ENCODE data around the gene CCDC50. TPM values are rescaled to one million over a fixed set of nuclear protein-coding genes. Genes with fewer than 3 reads are reported as not detected.

CCDC50 gene
- total RNA-seq (2014; rRNA removed; shearing (Covaris generic); ENCODE audit: low replicate concordance): not detected in 2 replicates

- no peak for DNase-seq
- Histone ChIP-seq H3K9me3 (ENCODE audit: low read length) (peaks cover 20% of the 10 kb centered on the region), H3K4me1 (ENCODE audit: low read length) (no peaks in the 10 kb centered on the region), H2AFZ (ENCODE audit: low read length) (no peak within 1 kb of the TSS), H3K36me3 (ENCODE audit: insufficient read depth, low read length) (no peaks in the 10 kb centered on the region), H3K9ac (ENCODE audit: low read length) (no peak within 1 kb of the TSS), H3K27ac (ENCODE audit: low read length) (no peak within 1 kb of the TSS), H3K79me2 (ENCODE audit: low read length) (no peaks in the 10 kb centered on the region), H3K27me3 (ENCODE audit: low read length) (no peaks in the 10 kb centered on the region), H4K20me1 (ENCODE audit: insufficient read depth, low read depth, low read length) (no peaks in the 10 kb centered on the region), H3K4me3 (ENCODE audit: low read length) (no peak within 1 kb of the TSS), H3K4me2 (ENCODE audit: low read depth, low read length, poor library complexity, severe bottlenecking) (no peak within 1 kb of the TSS), H3K9me2 (replicated peaks; ENCODE audit: insufficient read depth, low read length) (no peaks in the 10 kb centered on the region)
Measured at GRCh38 chr3:191328962-191329653, at the start of gene CCDC50. TSS of gene CCDC50 (plus strand) at chr3:191329394. CDS start at chr3:191329675, 281 bp downstream.

- Histone ChIP-seq H3K9me2 (replicated peaks; ENCODE audit: insufficient read depth, low read length) (no peaks in the 10 kb centered on the region), H3K4me2 (ENCODE audit: low read depth, low read length, poor library complexity, severe bottlenecking) (no peak overlapping the region), H4K20me1 (ENCODE audit: insufficient read depth, low read depth, low read length) (no peaks in the 10 kb centered on the region), H3K79me2 (ENCODE audit: low read length) (no peaks in the 10 kb centered on the region), H3K9me3 (ENCODE audit: low read length) (peaks cover 21% of the 10 kb centered on the region), H2AFZ (ENCODE audit: low read length) (no peak overlapping the region), H3K9ac (ENCODE audit: low read length) (no peak overlapping the region), H3K36me3 (ENCODE audit: insufficient read depth, low read length) (no peaks in the 10 kb centered on the region), H3K4me3 (ENCODE audit: low read length) (no peak overlapping the region), H3K27me3 (ENCODE audit: low read length) (no peaks in the 10 kb centered on the region), H3K4me1 (ENCODE audit: low read length) (no peaks in the 10 kb centered on the region), H3K27ac (ENCODE audit: low read length) (no peak overlapping the region)
- DNase-seq: no peak
Measured at GRCh38 chr3:191280111-191280510, 49.1 kb upstream of the CCDC50 start.

- H3K79me2 ChIP-seq (ENCODE audit: low read length): no peaks in the 10 kb centered on the region
- H2AFZ ChIP-seq (ENCODE audit: low read length): no peak overlapping the region
- H3K4me3 ChIP-seq (ENCODE audit: low read length): no peak overlapping the region
- no peaks in the 10 kb centered on the region for H3K9me2 ChIP-seq (replicated peaks; ENCODE audit: insufficient read depth, low read length)
- no peaks in the 10 kb centered on the region for H3K36me3 ChIP-seq (ENCODE audit: insufficient read depth, low read length)
- H4K20me1 ChIP-seq (ENCODE audit: insufficient read depth, low read depth, low read length): no peaks in the 10 kb centered on the region
- H3K27ac ChIP-seq (ENCODE audit: low read length): no peak overlapping the region
- no peaks in the 10 kb centered on the region for H3K27me3 ChIP-seq (ENCODE audit: low read length)
- peaks cover 17% of the 10 kb centered on the region for H3K9me3 ChIP-seq (ENCODE audit: low read length)
- H3K9ac ChIP-seq (ENCODE audit: low read length): no peak overlapping the region
- no peak for DNase-seq
- H3K4me2 ChIP-seq (ENCODE audit: low read depth, low read length, poor library complexity, severe bottlenecking): no peak overlapping the region
- H3K4me1 ChIP-seq (ENCODE audit: low read length): no peaks in the 10 kb centered on the region
Measured at GRCh38 chr3:191280882-191281281, 48.3 kb upstream of the CCDC50 start.

GRCh38 chr3:191282251-191283185, 46.7 kb upstream of the CCDC50 start:
- H3K4me2 ChIP-seq (ENCODE audit: low read depth, low read length, poor library complexity, severe bottlenecking): no peak overlapping the region
- H3K4me3 ChIP-seq (ENCODE audit: low read length): no peak overlapping the region
- no peak overlapping the region for H3K9ac ChIP-seq (ENCODE audit: low read length)
- peaks cover 20% of the 10 kb centered on the region for H3K9me3 ChIP-seq (ENCODE audit: low read length)
- H4K20me1 ChIP-seq (ENCODE audit: insufficient read depth, low read depth, low read length): no peaks in the 10 kb centered on the region
- H3K4me1 ChIP-seq (ENCODE audit: low read length): no peaks in the 10 kb centered on the region
- H2AFZ ChIP-seq (ENCODE audit: low read length): no peak overlapping the region
- no peaks in the 10 kb centered on the region for H3K36me3 ChIP-seq (ENCODE audit: insufficient read depth, low read length)
- no peak overlapping the region for H3K27ac ChIP-seq (ENCODE audit: low read length)
- DNase-seq: no peak
- no peaks in the 10 kb centered on the region for H3K27me3 ChIP-seq (ENCODE audit: low read length)
- no peaks in the 10 kb centered on the region for H3K79me2 ChIP-seq (ENCODE audit: low read length)
- H3K9me2 ChIP-seq (replicated peaks; ENCODE audit: insufficient read depth, low read length): no peaks in the 10 kb centered on the region

GRCh38 chr3:191283400-191283799, 45.8 kb upstream of the CCDC50 start:
- no peaks in the 10 kb centered on the region for H3K9me2 ChIP-seq (replicated peaks; ENCODE audit: insufficient read depth, low read length)
- H3K36me3 ChIP-seq (ENCODE audit: insufficient read depth, low read length): no peaks in the 10 kb centered on the region
- no peaks in the 10 kb centered on the region for H4K20me1 ChIP-seq (ENCODE audit: insufficient read depth, low read depth, low read length)
- no peaks in the 10 kb centered on the region for H3K27me3 ChIP-seq (ENCODE audit: low read length)
- no peak overlapping the region for H3K4me3 ChIP-seq (ENCODE audit: low read length)
- H2AFZ ChIP-seq (ENCODE audit: low read length): no peak overlapping the region
- DNase-seq: no peak
- H3K9me3 ChIP-seq (ENCODE audit: low read length): peaks cover 22% of the 10 kb centered on the region
- H3K9ac ChIP-seq (ENCODE audit: low read length): no peak overlapping the region
- no peaks in the 10 kb centered on the region for H3K4me1 ChIP-seq (ENCODE audit: low read length)
- no peaks in the 10 kb centered on the region for H3K79me2 ChIP-seq (ENCODE audit: low read length)
- H3K27ac ChIP-seq (ENCODE audit: low read length): no peak overlapping the region
- no peak overlapping the region for H3K4me2 ChIP-seq (ENCODE audit: low read depth, low read length, poor library complexity, severe bottlenecking)

- no peak for DNase-seq
- no peak overlapping the region for H3K4me2 ChIP-seq (ENCODE audit: low read depth, low read length, poor library complexity, severe bottlenecking)
Measured at GRCh38 chr3:191290311-191291025, 38.7 kb upstream of the CCDC50 start.

GRCh38 chr3:191292243-191293015, 36.8 kb upstream of the CCDC50 start:
- Histone ChIP-seq H3K4me1 (ENCODE audit: low read length) (no peaks in the 10 kb centered on the region), H3K36me3 (ENCODE audit: insufficient read depth, low read length) (no peaks in the 10 kb centered on the region), H3K27ac (ENCODE audit: low read length) (no peak overlapping the region), H3K79me2 (ENCODE audit: low read length) (no peaks in the 10 kb centered on the region), H3K4me2 (ENCODE audit: low read depth, low read length, poor library complexity, severe bottlenecking) (no peak overlapping the region), H3K9me2 (replicated peaks; ENCODE audit: insufficient read depth, low read length) (no peaks in the 10 kb centered on the region), H3K4me3 (ENCODE audit: low read length) (no peak overlapping the region), H2AFZ (ENCODE audit: low read length) (no peak overlapping the region), H3K9me3 (ENCODE audit: low read length) (peaks cover 48% of the 10 kb centered on the region), H3K9ac (ENCODE audit: low read length) (no peak overlapping the region), H3K27me3 (ENCODE audit: low read length) (no peaks in the 10 kb centered on the region), H4K20me1 (ENCODE audit: insufficient read depth, low read depth, low read length) (no peaks in the 10 kb centered on the region)
- no peak for DNase-seq

More at GRCh38 chr3:191290311-191291025, 38.7 kb upstream of the CCDC50 start:
- no peaks in the 10 kb centered on the region for H3K36me3 ChIP-seq (ENCODE audit: insufficient read depth, low read length)
- H3K4me1 ChIP-seq (ENCODE audit: low read length): no peaks in the 10 kb centered on the region
- no peaks in the 10 kb centered on the region for H4K20me1 ChIP-seq (ENCODE audit: insufficient read depth, low read depth, low read length)
- H3K4me3 ChIP-seq (ENCODE audit: low read length): no peak overlapping the region
- no peaks in the 10 kb centered on the region for H3K9me2 ChIP-seq (replicated peaks; ENCODE audit: insufficient read depth, low read length)
- H3K9ac ChIP-seq (ENCODE audit: low read length): no peak overlapping the region
- peaks cover 41% of the 10 kb centered on the region for H3K9me3 ChIP-seq (ENCODE audit: low read length)
- no peak overlapping the region for H3K27ac ChIP-seq (ENCODE audit: low read length)
- no peaks in the 10 kb centered on the region for H3K27me3 ChIP-seq (ENCODE audit: low read length)
- H3K79me2 ChIP-seq (ENCODE audit: low read length): no peaks in the 10 kb centered on the region
- no peak overlapping the region for H2AFZ ChIP-seq (ENCODE audit: low read length)
